GM23248 (cell line): ENCODE data around the gene KCNMB4.

ENCODE experiments used
- EZH2 ChIP-seq: fragments of 200-600 bp; sonication (generic); IDR thresholded peaks from 2 replicates; pipeline ENCODE4 v1.6.1; 2018; ENCODE audit warnings: antibody characterized with exemption, mild to moderate bottlenecking; ENCODE audit not compliant: insufficient read depth, poor library complexity, severe bottlenecking
- EZH2phosphoT487 ChIP-seq: fragments of 200-600 bp; sonication (generic); IDR thresholded peaks from 2 replicates; pipeline ENCODE4 v1.6.1; 2018; ENCODE audit warnings: antibody characterized with exemption, moderate library complexity, mild to moderate bottlenecking, low read depth; ENCODE audit not compliant: insufficient read depth

GRCh38 chr12:70448371-70448770 lies 82.3 kb downstream of the KCNMB4 start:
- TF ChIP-seq EZH2 (no peak), EZH2phosphoT487 (no peak)
